Measurements from ENCODE around the gene TCEAL8.

TCEAL8 gene

DNA sequence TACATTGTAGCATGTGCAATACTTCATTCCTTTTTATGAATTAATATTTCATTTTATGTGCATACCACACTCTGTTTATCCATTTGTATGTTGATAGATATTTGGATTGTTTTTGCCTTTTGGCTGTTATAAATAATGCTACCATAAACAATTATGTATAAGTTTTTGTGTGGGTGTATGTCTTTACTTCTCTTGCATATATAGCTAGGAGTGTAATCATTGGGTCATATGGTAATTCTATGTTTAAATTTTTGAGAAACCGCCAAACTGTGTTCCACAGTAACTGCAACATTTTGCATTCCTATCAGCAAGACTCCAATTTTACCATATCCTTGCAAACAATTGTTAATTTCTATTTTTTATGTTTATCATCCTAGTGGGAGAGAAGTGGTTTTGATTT, 24.7 kb upstream of the TCEAL8 start:
- TF ChIP-seq REST (IDR thresholded peaks at IDR 0.05; ENCODE audit: low read depth) (no peak), RAD21 (IDR thresholded peaks at IDR 0.05; ENCODE audit: low read depth) (no peak), YY1 (IDR thresholded peaks at IDR 0.05; ENCODE audit: low read depth) (no peak), NFIC (IDR thresholded peaks at IDR 0.05) (no peak), EGR1 (IDR thresholded peaks at IDR 0.05) (no peak), TCF12 (IDR thresholded peaks at IDR 0.05; ENCODE audit: low read depth) (no peak), TAF1 (IDR thresholded peaks at IDR 0.05; ENCODE audit: low read depth) (no peak), ZBTB7A (IDR thresholded peaks at IDR 0.05; ENCODE audit: low read depth) (no peak), CREB1 (IDR thresholded peaks at IDR 0.05; ENCODE audit: low read depth) (no peak), FOXM1 (IDR thresholded peaks at IDR 0.05; ENCODE audit: borderline replicate concordance, low read depth) (no peak), CEBPB (IDR thresholded peaks at IDR 0.05) (no peak)
- TF ChIP-seq, protein P1, sequence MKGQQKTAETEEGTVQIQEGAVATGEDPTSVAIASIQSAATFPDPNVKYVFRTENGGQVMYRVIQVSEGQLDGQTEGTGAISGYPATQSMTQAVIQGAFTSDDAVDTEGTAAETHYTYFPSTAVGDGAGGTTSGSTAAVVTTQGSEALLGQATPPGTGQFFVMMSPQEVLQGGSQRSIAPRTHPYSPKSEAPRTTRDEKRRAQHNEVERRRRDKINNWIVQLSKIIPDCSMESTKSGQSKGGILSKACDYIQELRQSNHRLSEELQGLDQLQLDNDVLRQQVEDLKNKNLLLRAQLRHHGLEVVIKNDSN (IDR thresholded peaks at IDR 0.05), result no peak
- TF ChIP-seq, protein P2, sequence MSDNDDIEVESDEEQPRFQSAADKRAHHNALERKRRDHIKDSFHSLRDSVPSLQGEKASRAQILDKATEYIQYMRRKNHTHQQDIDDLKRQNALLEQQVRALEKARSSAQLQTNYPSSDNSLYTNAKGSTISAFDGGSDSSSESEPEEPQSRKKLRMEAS (IDR thresholded peaks at IDR 0.05), result no peak

- TF ChIP-seq ZBTB7A (IDR thresholded peaks at IDR 0.05; ENCODE audit: low read depth) (no peak), RAD21 (IDR thresholded peaks at IDR 0.05; ENCODE audit: low read depth) (no peak), FOXM1 (IDR thresholded peaks at IDR 0.05; ENCODE audit: borderline replicate concordance, low read depth) (no peak), CREB1 (IDR thresholded peaks at IDR 0.05; ENCODE audit: low read depth) (no peak), EGR1 (IDR thresholded peaks at IDR 0.05) (no peak), TAF1 (IDR thresholded peaks at IDR 0.05; ENCODE audit: low read depth) (no peak), YY1 (IDR thresholded peaks at IDR 0.05; ENCODE audit: low read depth) (no peak), TEAD4 (IDR thresholded peaks at IDR 0.05) (no peak), REST (IDR thresholded peaks at IDR 0.05; ENCODE audit: low read depth) (no peak), EP300 (IDR thresholded peaks at IDR 0.05; ENCODE audit: borderline replicate concordance) (no peak), TCF12 (IDR thresholded peaks at IDR 0.05; ENCODE audit: low read depth) (no peak), NFIC (IDR thresholded peaks at IDR 0.05) (no peak), CEBPB (IDR thresholded peaks at IDR 0.05) (no peak)
- TF ChIP-seq, protein P1 (IDR thresholded peaks at IDR 0.05), result no peak
- TF ChIP-seq, protein P2 (IDR thresholded peaks at IDR 0.05), result no peak
Measured at GRCh38 chrX:103276581-103277002, 21.6 kb upstream of the TCEAL8 start, which contains the start of gene TCEAL5. Gene TCEAL5, minus strand, starts transcription at chrX:103276750. Its CDS starts 2,187 bp downstream, at chrX:103274563.

- TF ChIP-seq YY1 (IDR thresholded peaks at IDR 0.05; ENCODE audit: low read depth) (no peak), NFIC (IDR thresholded peaks at IDR 0.05) (no peak), CREB1 (IDR thresholded peaks at IDR 0.05; ENCODE audit: low read depth) (no peak), TEAD4 (IDR thresholded peaks at IDR 0.05) (no peak), TCF12 (IDR thresholded peaks at IDR 0.05; ENCODE audit: low read depth) (no peak), CEBPB (IDR thresholded peaks at IDR 0.05) (no peak), EP300 (IDR thresholded peaks at IDR 0.05; ENCODE audit: borderline replicate concordance) (no peak), FOXM1 (IDR thresholded peaks at IDR 0.05; ENCODE audit: borderline replicate concordance, low read depth) (no peak), TAF1 (IDR thresholded peaks at IDR 0.05; ENCODE audit: low read depth) (no peak)
- TF ChIP-seq, protein P2 (IDR thresholded peaks at IDR 0.05), result no peak
- TF ChIP-seq, protein P1 (IDR thresholded peaks at IDR 0.05), result no peak
Measured at GRCh38 chrX:103275947-103276567, 21.1 kb upstream of the TCEAL8 start.

DNA sequence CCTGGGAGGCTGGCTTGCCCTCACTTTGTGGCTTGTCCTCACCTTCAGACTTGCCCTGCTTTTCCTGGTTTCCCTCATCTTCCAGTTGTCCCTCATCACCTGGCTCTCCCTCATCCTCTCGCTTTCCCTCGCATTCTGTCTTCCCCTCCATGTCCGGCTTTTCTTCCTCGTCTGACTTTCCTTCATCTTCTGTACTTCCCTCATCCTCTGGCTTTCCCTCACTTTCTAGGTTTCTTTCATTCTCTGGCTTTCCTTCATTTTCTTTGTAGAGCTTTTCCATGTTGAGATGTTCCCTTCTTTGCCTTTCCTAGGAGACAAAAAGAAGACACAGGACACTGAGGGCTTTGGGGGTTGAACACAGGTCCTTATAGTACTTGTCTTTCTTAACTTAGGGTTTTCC, 19.3 kb upstream of the TCEAL8 start:
- TF ChIP-seq NFIC (IDR thresholded peaks at IDR 0.05) (no peak), ZBTB7A (IDR thresholded peaks at IDR 0.05; ENCODE audit: low read depth) (no peak), EGR1 (IDR thresholded peaks at IDR 0.05) (no peak), TAF1 (IDR thresholded peaks at IDR 0.05; ENCODE audit: low read depth) (no peak), CREB1 (IDR thresholded peaks at IDR 0.05; ENCODE audit: low read depth) (no peak), EP300 (IDR thresholded peaks at IDR 0.05; ENCODE audit: borderline replicate concordance) (no peak), YY1 (IDR thresholded peaks at IDR 0.05; ENCODE audit: low read depth) (no peak), CEBPB (IDR thresholded peaks at IDR 0.05) (no peak), FOXM1 (IDR thresholded peaks at IDR 0.05; ENCODE audit: borderline replicate concordance, low read depth) (no peak), RAD21 (IDR thresholded peaks at IDR 0.05; ENCODE audit: low read depth) (no peak), TCF12 (IDR thresholded peaks at IDR 0.05; ENCODE audit: low read depth) (no peak)
- TF ChIP-seq, protein P2 (IDR thresholded peaks at IDR 0.05), result no peak
- TF ChIP-seq, protein P1 (IDR thresholded peaks at IDR 0.05), result no peak
